ES-I3 (cell line): ENCODE measurements around the gene LENG8.
"Not testable (repeated sequence)": the region's sequence is repeated elsewhere in the genome, so short reads cannot be mapped to it uniquely, and the experiment has no call there.

ENCODE experiments used
- H3K36me3 ChIP-seq: 2 replicates; pipeline ENCODE4 v1.6.1; 2013; ENCODE audit warnings: mild to moderate bottlenecking, low read length, control low read depth, moderate library complexity; ENCODE audit not compliant: insufficient read depth
- H3K4me1 ChIP-seq: 2 replicates; pipeline ENCODE4 v1.6.1; 2013; ENCODE audit warnings: mild to moderate bottlenecking, control low read depth, low read length; ENCODE audit not compliant: insufficient read depth
- H3K9ac ChIP-seq: 2 replicates; pipeline ENCODE4 v1.6.1; 2013; ENCODE audit warnings: low read depth, mild to moderate bottlenecking, low read length, moderate library complexity
- H3K9me3 ChIP-seq: 2 replicates; pipeline ENCODE4 v1.6.1; 2013; ENCODE audit warnings: mild to moderate bottlenecking, low read length, moderate library complexity; ENCODE audit not compliant: control insufficient read depth, insufficient read depth

LENG8 gene

GRCh38 chr19:54508487-54508886, 59.5 kb downstream of the LENG8 start:
- H3K4me1 ChIP-seq, H3K36me3 ChIP-seq, H3K9me3 ChIP-seq, H3K9ac ChIP-seq: not testable (repeated sequence)

GRCh38 chr19:54509200-54509940, 60.4 kb downstream of the LENG8 start:
- H3K4me1 ChIP-seq, H3K36me3 ChIP-seq: not testable (repeated sequence)

More at GRCh38 chr19:54509200-54509940, 60.4 kb downstream of the LENG8 start:
- not testable (repeated sequence) for H3K9ac ChIP-seq, H3K9me3 ChIP-seq
